SK-N-SH (cell line): ENCODE data around the gene RBM20. TPM values are rescaled to one million over a fixed set of nuclear protein-coding genes. Genes with fewer than 3 reads are reported as not detected.

ENCODE experiments used
- CTCF ChIA-PET: fragments of 300-600, 350-600 bp; formaldehyde crosslinking; extraction: SDS; loops from one replicate; lab custom pipeline; 2021; lab: Yijun Ruan, JAX
- POLR2A ChIA-PET: fragments of 350-600 bp; sonication (Branson Sonifier 250); formaldehyde crosslinking; extraction: SDS; loops from one replicate; lab custom pipeline; 2020; ENCODE audit warnings: antibody characterized with exemption, inconsistent platforms; lab: Yijun Ruan, JAX
- DNase-seq: peaks from one replicate; pipeline ENCODE4 v3.0.0; 2012
- H2AFZ ChIP-seq: fragments of 200-600 bp; sonication (generic); 2 replicates; pipeline ENCODE4 v1.8.1; 2016; ENCODE audit warnings: antibody characterized with exemption, mild to moderate bottlenecking, low read depth
- H3F3A ChIP-seq: fragments of 200-600 bp; sonication (generic); replicated peaks from 2 replicates; pipeline ENCODE3; 2016; ENCODE audit warnings: antibody characterized with exemption, mild to moderate bottlenecking; ENCODE audit not compliant: insufficient read depth
- H3K27ac ChIP-seq, 2 experiments: fragments of 200-500 bp in 1 of 2; fragments of 200-600 bp in 1 of 2; sonication (Bioruptor generic) in 1 of 2; sonication (generic), shearing (Covaris generic) in 1 of 2; 2 replicates each; pipeline versions ENCODE4 v1.5.1 to v1.6.1; 2014 to 2016; ENCODE audit warnings: low read depth in 2 of 2, inconsistent platforms in 1 of 2, low read length in 1 of 2, mild to moderate bottlenecking in 1 of 2, mixed read lengths in 1 of 2
- H3K27me3 ChIP-seq: fragments of 200-600 bp; sonication (generic), shearing (Covaris generic); 2 replicates; pipeline ENCODE4 v1.6.1; 2016; ENCODE audit warnings: mixed run types; ENCODE audit not compliant: insufficient read depth
- H3K36me3 ChIP-seq, 2 experiments: fragments of 200-500 bp in 1 of 2; fragments of 200-600 bp in 1 of 2; sonication (Bioruptor generic) in 1 of 2; sonication (generic) in 1 of 2; replicated peaks in 1 of 2; 2 replicates each; pipeline versions ENCODE3 to v1.5.1; 2014 to 2016; ENCODE audit warnings: low read length in 1 of 2, mild to moderate bottlenecking in 1 of 2; ENCODE audit not compliant: insufficient read depth in 2 of 2, control insufficient read depth in 1 of 2
- H3K4me1 ChIP-seq, 2 experiments: fragments of 200-500 bp in 1 of 2; fragments of 200-600 bp in 1 of 2; sonication (Bioruptor generic) in 1 of 2; sonication (generic), shearing (Covaris generic) in 1 of 2; 2 replicates each; pipeline versions ENCODE4 v1.5.1 to v1.6.1; 2014 to 2016; ENCODE audit warnings: low read depth in 1 of 2, low read length in 1 of 2, mixed run types in 1 of 2; ENCODE audit not compliant: insufficient read depth in 2 of 2, control insufficient read depth in 1 of 2
- H3K4me2 ChIP-seq: fragments of 200-600 bp; sonication (generic), shearing (Covaris generic); 2 replicates; pipeline ENCODE4 v1.6.1; 2017; ENCODE audit warnings: mixed run types
- H3K4me3 ChIP-seq, 2 experiments: fragments of 200-500 bp in 1 of 2; fragments of 200-600 bp in 1 of 2; sonication (Bioruptor generic) in 1 of 2; sonication (generic), shearing (Covaris generic) in 1 of 2; 2 replicates each; pipeline versions ENCODE4 v1.5.1 to v1.8.1; 2014 to 2016; ENCODE audit warnings: low read depth in 2 of 2, inconsistent platforms in 1 of 2, low read length in 1 of 2, mild to moderate bottlenecking in 1 of 2, mixed read lengths in 1 of 2, moderate library complexity in 1 of 2
- H3K79me2 ChIP-seq: fragments of 200-600 bp; sonication (generic); 2 replicates; pipeline ENCODE4 v1.8.1; 2017; ENCODE audit warnings: mild to moderate bottlenecking; ENCODE audit not compliant: insufficient read depth
- H3K9ac ChIP-seq: fragments of 200-600 bp; sonication (generic); 2 replicates; pipeline ENCODE4 v1.6.1; 2017; ENCODE audit warnings: mixed run types
- H3K9me2 ChIP-seq: fragments of 200-600 bp; sonication (generic); 2 replicates; pipeline ENCODE4 v1.6.1; 2017; ENCODE audit warnings: mixed run types
- H3K9me3 ChIP-seq: fragments of 200-600 bp; sonication (generic); 2 replicates; pipeline ENCODE4 v1.6.1; 2017; ENCODE audit warnings: mixed run types, mild to moderate bottlenecking, moderate library complexity
- H4K20me1 ChIP-seq: fragments of 200-600 bp; sonication (generic); 2 replicates; pipeline ENCODE4 v1.6.1; 2017; ENCODE audit warnings: mild to moderate bottlenecking, mixed run types; ENCODE audit not compliant: insufficient read depth
- CHD2 ChIP-seq: fragments of 150-350 bp; IDR thresholded peaks from 2 replicates; pipeline ENCODE4 v1.6.1; 2018; ENCODE audit warnings: low read length; ENCODE audit not compliant: partially characterized antibody
- ELF1 ChIP-seq: IDR thresholded peaks from 2 replicates; pipeline ENCODE4 v1.4.0; 2012
- EP300 ChIP-seq, 2 experiments: IDR thresholded peaks; 2 replicates each; pipeline versions ENCODE4 v1.4.0 to v1.6.1; 2012; ENCODE audit warnings: borderline replicate concordance in 1 of 2, low read depth in 1 of 2, low read length in 1 of 2
- JUND ChIP-seq: IDR thresholded peaks from 2 replicates; pipeline ENCODE4 v1.4.0; 2012
- MEF2A ChIP-seq: IDR thresholded peaks from 2 replicates; pipeline ENCODE4 v1.4.0; 2012; ENCODE audit warnings: low read depth, borderline replicate concordance
- NFIC ChIP-seq: IDR thresholded peaks from 2 replicates; pipeline ENCODE4 v1.4.0; 2012; ENCODE audit warnings: borderline replicate concordance
- NRF1 ChIP-seq: IDR thresholded peaks from 2 replicates; pipeline ENCODE4 v1.6.1; 2012; ENCODE audit warnings: low read depth, mild to moderate bottlenecking, low read length
- POLR2AphosphoS5 ChIP-seq: IDR thresholded peaks from 2 replicates; pipeline ENCODE4 v1.6.1; 2012; ENCODE audit warnings: low read depth, low read length
- RAD21 ChIP-seq: IDR thresholded peaks from 2 replicates; pipeline ENCODE4 v1.6.1; 2012; ENCODE audit warnings: mild to moderate bottlenecking, low read length
- TAF1 ChIP-seq: IDR thresholded peaks from 2 replicates; pipeline ENCODE4 v1.6.1; 2012; ENCODE audit warnings: low read depth, mild to moderate bottlenecking, low read length, moderate library complexity, borderline replicate concordance
- WGBS: methylation state at CpG from one replicate; pipeline ENCODE4 v1.1.6; 2017; ENCODE audit warnings: low lambda C conversion rate; 5-methylcytosine and 5-hydroxymethylcytosine counted together
- polyA plus RNA-seq, 3 experiments: library from polyadenylated mRNA; depleted of rRNA; stranded (reverse); fragments of >200 nt; gene quantifications; 2 replicates each; pipeline ENCODE4 v1.2.3, GENCODE V29; 2012
- TF ChIP-seq, protein P1 (sequence below): IDR thresholded peaks from 2 replicates; pipeline ENCODE4 v1.6.1; 2012; ENCODE audit warnings: mild to moderate bottlenecking, low read depth, low read length, moderate library complexity
- TF ChIP-seq, protein P2 (sequence below): IDR thresholded peaks from 2 replicates; pipeline ENCODE4 v1.4.0; 2012; ENCODE audit warnings: low read depth, borderline replicate concordance
- TF ChIP-seq, protein P3 (sequence below): IDR thresholded peaks from 2 replicates; pipeline ENCODE4; 2012

The RBM20 gene
- polyA plus RNA-seq, 1 of the 3 experiments (the other 2 are of a cell fraction), result 0.64 TPM

DNA sequence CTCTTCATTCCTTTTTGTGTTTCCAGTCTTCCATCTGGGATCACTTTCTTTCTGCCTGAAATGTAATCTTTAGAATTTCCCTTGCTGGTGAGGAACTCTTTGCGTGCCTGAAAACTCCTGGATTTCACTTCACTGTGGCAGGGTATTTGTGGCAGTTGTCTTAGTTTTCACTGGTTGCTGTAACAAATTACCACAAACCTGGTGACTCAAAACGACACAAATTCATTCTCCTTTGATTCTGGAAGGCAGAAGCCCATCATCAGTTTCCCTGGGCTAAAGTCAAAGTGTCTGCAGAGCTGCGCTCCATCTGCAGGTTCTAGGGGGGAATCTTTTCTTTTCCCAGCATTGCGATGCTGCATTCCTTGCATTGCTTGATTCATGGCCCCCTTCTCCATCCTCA is 109.3 kb downstream of the RBM20 start:
- 71% methylated on average over 4 of the region's 4 CpGs for WGBS
- no peaks in the 10 kb centered on the region for H4K20me1 ChIP-seq

More for the DNA sequence above, 109.3 kb downstream of the RBM20 start:
- no peak overlapping the region for H3K4me2 ChIP-seq
- ChIA-PET POLR2A (no interaction called here), CTCF (no interaction called here)
- no peak for TF ChIP-seq NFIC
- no peak for TF ChIP-seq MEF2A
- no peak for TF ChIP-seq JUND
- TF ChIP-seq, protein P1, sequence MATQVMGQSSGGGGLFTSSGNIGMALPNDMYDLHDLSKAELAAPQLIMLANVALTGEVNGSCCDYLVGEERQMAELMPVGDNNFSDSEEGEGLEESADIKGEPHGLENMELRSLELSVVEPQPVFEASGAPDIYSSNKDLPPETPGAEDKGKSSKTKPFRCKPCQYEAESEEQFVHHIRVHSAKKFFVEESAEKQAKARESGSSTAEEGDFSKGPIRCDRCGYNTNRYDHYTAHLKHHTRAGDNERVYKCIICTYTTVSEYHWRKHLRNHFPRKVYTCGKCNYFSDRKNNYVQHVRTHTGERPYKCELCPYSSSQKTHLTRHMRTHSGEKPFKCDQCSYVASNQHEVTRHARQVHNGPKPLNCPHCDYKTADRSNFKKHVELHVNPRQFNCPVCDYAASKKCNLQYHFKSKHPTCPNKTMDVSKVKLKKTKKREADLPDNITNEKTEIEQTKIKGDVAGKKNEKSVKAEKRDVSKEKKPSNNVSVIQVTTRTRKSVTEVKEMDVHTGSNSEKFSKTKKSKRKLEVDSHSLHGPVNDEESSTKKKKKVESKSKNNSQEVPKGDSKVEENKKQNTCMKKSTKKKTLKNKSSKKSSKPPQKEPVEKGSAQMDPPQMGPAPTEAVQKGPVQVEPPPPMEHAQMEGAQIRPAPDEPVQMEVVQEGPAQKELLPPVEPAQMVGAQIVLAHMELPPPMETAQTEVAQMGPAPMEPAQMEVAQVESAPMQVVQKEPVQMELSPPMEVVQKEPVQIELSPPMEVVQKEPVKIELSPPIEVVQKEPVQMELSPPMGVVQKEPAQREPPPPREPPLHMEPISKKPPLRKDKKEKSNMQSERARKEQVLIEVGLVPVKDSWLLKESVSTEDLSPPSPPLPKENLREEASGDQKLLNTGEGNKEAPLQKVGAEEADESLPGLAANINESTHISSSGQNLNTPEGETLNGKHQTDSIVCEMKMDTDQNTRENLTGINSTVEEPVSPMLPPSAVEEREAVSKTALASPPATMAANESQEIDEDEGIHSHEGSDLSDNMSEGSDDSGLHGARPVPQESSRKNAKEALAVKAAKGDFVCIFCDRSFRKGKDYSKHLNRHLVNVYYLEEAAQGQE, result no peak
- no peak for TF ChIP-seq EP300 (IDR thresholded peaks at IDR 0.05; ENCODE audit: borderline replicate concordance in 1 of 2, low read depth in 1 of 2, low read length in 1 of 2)
- TF ChIP-seq, protein P2, sequence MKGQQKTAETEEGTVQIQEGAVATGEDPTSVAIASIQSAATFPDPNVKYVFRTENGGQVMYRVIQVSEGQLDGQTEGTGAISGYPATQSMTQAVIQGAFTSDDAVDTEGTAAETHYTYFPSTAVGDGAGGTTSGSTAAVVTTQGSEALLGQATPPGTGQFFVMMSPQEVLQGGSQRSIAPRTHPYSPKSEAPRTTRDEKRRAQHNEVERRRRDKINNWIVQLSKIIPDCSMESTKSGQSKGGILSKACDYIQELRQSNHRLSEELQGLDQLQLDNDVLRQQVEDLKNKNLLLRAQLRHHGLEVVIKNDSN, result no peak
- TF ChIP-seq TAF1, result no peak
- no peak for TF ChIP-seq CHD2
- TF ChIP-seq ELF1, result no peak
- TF ChIP-seq, protein P3, sequence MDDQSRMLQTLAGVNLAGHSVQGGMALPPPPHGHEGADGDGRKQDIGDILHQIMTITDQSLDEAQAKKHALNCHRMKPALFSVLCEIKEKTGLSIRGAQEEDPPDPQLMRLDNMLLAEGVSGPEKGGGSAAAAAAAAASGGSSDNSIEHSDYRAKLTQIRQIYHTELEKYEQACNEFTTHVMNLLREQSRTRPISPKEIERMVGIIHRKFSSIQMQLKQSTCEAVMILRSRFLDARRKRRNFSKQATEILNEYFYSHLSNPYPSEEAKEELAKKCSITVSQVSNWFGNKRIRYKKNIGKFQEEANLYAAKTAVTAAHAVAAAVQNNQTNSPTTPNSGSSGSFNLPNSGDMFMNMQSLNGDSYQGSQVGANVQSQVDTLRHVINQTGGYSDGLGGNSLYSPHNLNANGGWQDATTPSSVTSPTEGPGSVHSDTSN, result no peak
- no peak for TF ChIP-seq POLR2AphosphoS5
- TF ChIP-seq RAD21, result no peak
- no peak for TF ChIP-seq NRF1
- H3K9ac ChIP-seq, result no peak overlapping the region
- no peaks in the 10 kb centered on the region for H3K79me2 ChIP-seq
- peaks cover 0 to 10% of the 10 kb centered on the region in 2 experiments; a peak in 1 of 4 replicates for H3K4me1 ChIP-seq
- no peaks in the 10 kb centered on the region for H3K36me3 ChIP-seq
- H3F3A ChIP-seq, result no peaks in the 10 kb centered on the region
- H3K9me3 ChIP-seq, result no peaks in the 10 kb centered on the region
- no peaks in the 10 kb centered on the region for H3K9me2 ChIP-seq
- no peak overlapping the region for H3K27ac ChIP-seq
- no peak overlapping the region for H3K4me3 ChIP-seq
- H3K27me3 ChIP-seq, result no peaks in the 10 kb centered on the region
- no peak overlapping the region for H2AFZ ChIP-seq
- DNase-seq, result no peak
